NT2/D1 (cell line): ENCODE data around the gene AASDH.

Experiments
- SUZ12 ChIP-seq: IDR thresholded peaks from 2 replicates; pipeline ENCODE4 v1.6.1; 2011; ENCODE audit not compliant: insufficient read length, insufficient read depth; ENCODE audit errors: extremely low read depth
- YY1 ChIP-seq: IDR thresholded peaks from 2 replicates; pipeline ENCODE4 v1.6.1; 2011; ENCODE audit not compliant: insufficient read length, insufficient read depth
- ZNF274 ChIP-seq: IDR thresholded peaks from 2 replicates; pipeline ENCODE4 v1.6.1; 2011; ENCODE audit warnings: mild to moderate bottlenecking, low read depth, low read length

DNA sequence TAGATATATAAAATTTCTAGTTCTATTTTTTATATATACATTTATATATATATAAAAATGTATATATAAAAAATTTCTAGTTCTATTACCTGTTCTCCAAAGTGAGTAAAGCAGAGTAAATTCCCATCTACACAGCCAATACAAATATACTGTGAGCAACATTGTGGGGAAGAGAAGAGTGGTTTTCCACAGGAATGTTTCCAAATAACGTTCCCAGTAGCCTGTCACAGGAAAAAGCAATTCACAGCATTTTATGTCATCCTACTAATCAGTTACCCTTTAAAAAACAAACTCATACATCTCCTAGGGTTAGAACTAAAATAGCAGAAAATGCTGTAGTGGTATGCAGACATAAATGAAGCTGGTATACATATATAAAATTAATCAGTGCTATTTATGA, 44.5 kb downstream of the AASDH start:
- TF ChIP-seq YY1 (no peak), ZNF274 (no peak), SUZ12 (no peak)
